Ascending aorta (tissue), 2 donors: ENCODE data around the gene TTC24. TPM values are rescaled to one million over a fixed set of nuclear protein-coding genes. Genes with fewer than 3 reads are reported as not detected.

ENCODE experiments used
- DNase-seq, 2 donors: peaks; one replicate each; pipeline ENCODE4 v3.0.0-alpha.2; 2019; ENCODE audit warnings: low spot score in 2 of 2
- H3K27ac ChIP-seq, 2 donors: fragments of 200-600 bp; sonication (generic); one replicate each; pipeline ENCODE4 v1.5.1; 2016 to 2017; ENCODE audit warnings: mild to moderate bottlenecking in 1 of 2
- H3K27me3 ChIP-seq: fragments of 200-600 bp; sonication (generic); one replicate; pipeline ENCODE4 v1.5.1; 2017
- H3K36me3 ChIP-seq, 2 donors: fragments of 200-600 bp; sonication (generic); one replicate each; pipeline ENCODE4 v1.5.1; 2016
- H3K4me1 ChIP-seq, 2 donors: fragments of 200-600 bp; sonication (generic); one replicate each; pipeline ENCODE4 v1.5.1; 2016 to 2017; ENCODE audit warnings: mild to moderate bottlenecking in 1 of 2
- H3K4me3 ChIP-seq, 2 donors: fragments of 200-600 bp; sonication (generic); one replicate each; pipeline ENCODE4 v1.5.1; 2016 to 2017; ENCODE audit warnings: mild to moderate bottlenecking in 1 of 2
- H3K9me3 ChIP-seq, 2 donors: fragments of 200-600 bp; sonication (generic); one replicate each; pipeline ENCODE4 v1.5.1; 2016
- CTCF ChIP-seq, 3 experiments: fragments of 200-600 bp in 2 of 3; fragments of 450-650 bp in 1 of 3; sonication (generic) in 2 of 3; IDR thresholded peaks; one replicate each; pipeline ENCODE4 v1.5.1; 2016 to 2019; ENCODE audit warnings: antibody characterized with exemption in 3 of 3, mild to moderate bottlenecking in 1 of 3, moderate library complexity in 1 of 3
- intact Hi-C: fragments of 100-400 bp; cut with DNase I; formaldehyde crosslinking; loops from one replicate; pipeline ENCODE4 v1.15.1; 2023
- total RNA-seq: library from RNA; depleted of rRNA; stranded (reverse); fragments of >200 nt; gene quantifications from one replicate; pipeline ENCODE4 v1.1.0, GENCODE V29; 2016

TTC24 gene
- total RNA-seq, 1 donor from 2014 or later = not detected

GRCh38 chr1:156560585-156561163, 18.8 kb upstream of the TTC24 start:
- Histone ChIP-seq H3K27ac (no peak overlapping the region), H3K9me3 (no peaks in the 10 kb centered on the region), H3K4me1 (no peaks in the 10 kb centered on the region), H3K27me3 (no peaks in the 10 kb centered on the region), H3K4me3 (no peak overlapping the region), H3K36me3 (no peaks in the 10 kb centered on the region)
- peak in 1 of 2 donors; percentile 45 for DNase-seq
- intact Hi-C loops = loop anchor here (5.0 kb wide), 1 partner anchor 38 kb away; no protein-coding TSS in a partner anchor
- no peak for TF ChIP-seq CTCF (IDR thresholded peaks at IDR 0.05)

- intact Hi-C loops = no loop called here
- no peak overlapping the region for H3K4me3 ChIP-seq
- no peaks in the 10 kb centered on the region for H3K36me3 ChIP-seq
- TF ChIP-seq CTCF (IDR thresholded peaks at IDR 0.05) = no peak
- H3K4me1 ChIP-seq = no peaks in the 10 kb centered on the region
- H3K27ac ChIP-seq = no peak overlapping the region
- no peak for DNase-seq
- H3K27me3 ChIP-seq = no peaks in the 10 kb centered on the region
- no peaks in the 10 kb centered on the region for H3K9me3 ChIP-seq
These were observed 14.0 kb upstream of the TTC24 start for GRCh38 chr1:156565519-156565918.

- no peak for TF ChIP-seq CTCF (IDR thresholded peaks at IDR 0.05)
- no peak overlapping the region for H3K4me3 ChIP-seq
- DNase-seq = no peak
- H3K27me3 ChIP-seq = no peaks in the 10 kb centered on the region
- H3K9me3 ChIP-seq = no peaks in the 10 kb centered on the region
- no peaks in the 10 kb centered on the region for H3K36me3 ChIP-seq
- H3K27ac ChIP-seq = no peak overlapping the region
- H3K4me1 ChIP-seq = no peaks in the 10 kb centered on the region
- intact Hi-C loops = no loop called here
These were observed 13.1 kb upstream of the TTC24 start for GRCh38 chr1:156566436-156566835.

- H3K36me3 ChIP-seq = no peaks in the 10 kb centered on the region
- H3K4me1 ChIP-seq = peaks cover 0 to 5% of the 10 kb centered on the region in 2 donors
- no peaks in the 10 kb centered on the region for H3K27me3 ChIP-seq
- H3K27ac ChIP-seq = no peak overlapping the region
- no peak overlapping the region for H3K4me3 ChIP-seq
- DNase-seq = no peak
- intact Hi-C loops = no loop called here
- no peak for TF ChIP-seq CTCF (IDR thresholded peaks at IDR 0.05)
- no peaks in the 10 kb centered on the region for H3K9me3 ChIP-seq
These were observed 8.2 kb upstream of the TTC24 start for GRCh38 chr1:156571261-156571852.

- no peak for TF ChIP-seq CTCF (IDR thresholded peaks at IDR 0.05)
- Histone ChIP-seq H3K4me1 (peaks cover 0 to 5% of the 10 kb centered on the region in 2 donors), H3K27ac (no peak within 1 kb of the TSS), H3K4me3 (peak within 1 kb of the TSS; percentile 27 to 54), H3K9me3 (no peaks in the 10 kb centered on the region), H3K36me3 (no peaks in the 10 kb centered on the region), H3K27me3 (no peaks in the 10 kb centered on the region)
- DNase-seq = peak; percentile 48 to 91
- intact Hi-C loops = loop anchor here (2.0 kb wide), 2 partner anchors 61 to 115 kb away; no protein-coding TSS in a partner anchor
These were observed 7.4 kb upstream of the TTC24 start, which contains the start of gene IQGAP3 for GRCh38 chr1:156571919-156572662. TSS of gene IQGAP3 (minus strand) at chr1:156572565. CDS start at chr1:156572529, 36 bp downstream.
